ENCODE data around the gene GPR26.

GRCh38 chr10:123689880-123690279 is 23.7 kb downstream of the GPR26 start:
- no peak for TF ChIP-seq POLR2A (IDR thresholded peaks at IDR 0.05)
- TF ChIP-seq, protein P1, sequence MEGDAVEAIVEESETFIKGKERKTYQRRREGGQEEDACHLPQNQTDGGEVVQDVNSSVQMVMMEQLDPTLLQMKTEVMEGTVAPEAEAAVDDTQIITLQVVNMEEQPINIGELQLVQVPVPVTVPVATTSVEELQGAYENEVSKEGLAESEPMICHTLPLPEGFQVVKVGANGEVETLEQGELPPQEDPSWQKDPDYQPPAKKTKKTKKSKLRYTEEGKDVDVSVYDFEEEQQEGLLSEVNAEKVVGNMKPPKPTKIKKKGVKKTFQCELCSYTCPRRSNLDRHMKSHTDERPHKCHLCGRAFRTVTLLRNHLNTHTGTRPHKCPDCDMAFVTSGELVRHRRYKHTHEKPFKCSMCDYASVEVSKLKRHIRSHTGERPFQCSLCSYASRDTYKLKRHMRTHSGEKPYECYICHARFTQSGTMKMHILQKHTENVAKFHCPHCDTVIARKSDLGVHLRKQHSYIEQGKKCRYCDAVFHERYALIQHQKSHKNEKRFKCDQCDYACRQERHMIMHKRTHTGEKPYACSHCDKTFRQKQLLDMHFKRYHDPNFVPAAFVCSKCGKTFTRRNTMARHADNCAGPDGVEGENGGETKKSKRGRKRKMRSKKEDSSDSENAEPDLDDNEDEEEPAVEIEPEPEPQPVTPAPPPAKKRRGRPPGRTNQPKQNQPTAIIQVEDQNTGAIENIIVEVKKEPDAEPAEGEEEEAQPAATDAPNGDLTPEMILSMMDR (IDR thresholded peaks at IDR 0.05): no peak
